Prostate gland (tissue), 2 donors: ENCODE data around the gene PIK3CD. TPM values are rescaled to one million over a fixed set of nuclear protein-coding genes. Genes with fewer than 3 reads are reported as not detected.
"Not testable (repeated sequence)": the region's sequence is repeated elsewhere in the genome, so short reads cannot be mapped to it uniquely, and the experiment has no call there.

Experiments used
- DNase-seq: peaks from one replicate; pipeline ENCODE4 v3.0.0-alpha.2; 2019; ENCODE audit warnings: low spot score
- H3K27ac ChIP-seq, 2 donors: fragments of 200-600 bp; sonication (generic); 2 replicates each; pipeline ENCODE4 v1.5.1; 2017 to 2019
- H3K27me3 ChIP-seq: fragments of 200-600 bp; sonication (generic); replicated peaks from 2 replicates; pipeline ENCODE4 v1.5.1; 2019; ENCODE audit not compliant: insufficient read depth
- H3K36me3 ChIP-seq, 2 donors: fragments of 200-600 bp; sonication (generic); 1 replicate in 1 of 2; 2 replicates in 1 of 2; pipeline versions ENCODE4 v1.5.1 to v1.8.1; 2017 to 2019
- H3K4me1 ChIP-seq: fragments of 200-600 bp; sonication (generic); replicated peaks from 2 replicates; pipeline ENCODE4 v1.5.1; 2019
- H3K4me3 ChIP-seq, 2 donors: fragments of 200-600 bp; sonication (generic); 2 replicates each; pipeline ENCODE4 v1.5.1; 2017 to 2019
- H3K9me3 ChIP-seq: fragments of 200-600 bp; sonication (generic); 2 replicates; pipeline ENCODE4 v1.5.1; 2017
- POLR2A ChIP-seq: fragments of 450-650 bp; IDR thresholded peaks from one replicate; pipeline ENCODE4 v1.6.1; 2016; ENCODE audit warnings: antibody characterized with exemption, mild to moderate bottlenecking
- POLR2AphosphoS5 ChIP-seq: sonication (generic); formaldehyde crosslinking; IDR thresholded peaks from one replicate; pipeline ENCODE4 v1.6.1; 2017; ENCODE audit warnings: antibody characterized with exemption
- WGBS: methylation state at CpG from one replicate; pipeline ENCODE4 v1.1.5; 2018; 5-methylcytosine and 5-hydroxymethylcytosine counted together
- intact Hi-C: fragments of 100-400 bp; cut with DNase I; formaldehyde crosslinking; loops from one replicate; pipeline ENCODE4 v1.14.2; 2022
- total RNA-seq, 2 donors: library from RNA; depleted of rRNA; stranded (reverse); fragments of >200 nt; gene quantifications; one replicate each; pipeline ENCODE4 v1.1.0, GENCODE V29; 2016
- TF ChIP-seq, protein P1 (sequence below), 4 experiments: fragments of 200-600 bp in 2 of 4; fragments of 450-650 bp in 2 of 4; sonication (generic) in 2 of 4; IDR thresholded peaks; 1 replicate in 3 of 4; 2 replicates in 1 of 4; pipeline ENCODE4 v1.5.1; 2016 to 2019; ENCODE audit warnings: antibody characterized with exemption in 4 of 4, mild to moderate bottlenecking in 2 of 4, moderate library complexity in 2 of 4

PIK3CD gene
- total RNA-seq, 2 donors from 2014 or later, result 5.3 to 12.9 TPM

DNA sequence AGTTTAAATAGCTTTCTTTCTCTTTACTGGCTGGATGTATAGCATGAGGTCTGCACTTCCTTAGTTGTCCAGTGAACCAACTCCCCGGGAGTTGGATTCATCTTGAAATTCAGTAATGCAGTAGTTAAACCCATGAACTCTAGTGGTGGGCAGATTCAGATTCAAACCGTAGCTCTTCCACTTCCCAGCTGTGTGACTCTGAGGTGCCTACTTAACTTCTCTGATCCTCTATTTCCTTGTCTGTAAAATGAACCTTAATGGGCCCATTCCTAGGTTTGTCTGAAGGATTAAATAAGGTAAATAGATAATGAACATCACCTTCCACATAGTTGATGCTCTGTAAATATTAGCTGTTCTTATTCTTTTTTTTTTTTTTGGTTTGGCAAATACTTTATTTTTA, 16.5 kb downstream of the PIK3CD start:
- H3K27me3 ChIP-seq, result no peaks in the 10 kb centered on the region
- DNase-seq, result no peak
- no peaks in the 10 kb centered on the region for H3K36me3 ChIP-seq
- no peaks in the 10 kb centered on the region for H3K4me1 ChIP-seq
- no peaks in the 10 kb centered on the region for H3K9me3 ChIP-seq
- no peak overlapping the region for H3K4me3 ChIP-seq
- WGBS, result 53% methylated on average over 2 of the region's 2 CpGs
- TF ChIP-seq, protein P1, sequence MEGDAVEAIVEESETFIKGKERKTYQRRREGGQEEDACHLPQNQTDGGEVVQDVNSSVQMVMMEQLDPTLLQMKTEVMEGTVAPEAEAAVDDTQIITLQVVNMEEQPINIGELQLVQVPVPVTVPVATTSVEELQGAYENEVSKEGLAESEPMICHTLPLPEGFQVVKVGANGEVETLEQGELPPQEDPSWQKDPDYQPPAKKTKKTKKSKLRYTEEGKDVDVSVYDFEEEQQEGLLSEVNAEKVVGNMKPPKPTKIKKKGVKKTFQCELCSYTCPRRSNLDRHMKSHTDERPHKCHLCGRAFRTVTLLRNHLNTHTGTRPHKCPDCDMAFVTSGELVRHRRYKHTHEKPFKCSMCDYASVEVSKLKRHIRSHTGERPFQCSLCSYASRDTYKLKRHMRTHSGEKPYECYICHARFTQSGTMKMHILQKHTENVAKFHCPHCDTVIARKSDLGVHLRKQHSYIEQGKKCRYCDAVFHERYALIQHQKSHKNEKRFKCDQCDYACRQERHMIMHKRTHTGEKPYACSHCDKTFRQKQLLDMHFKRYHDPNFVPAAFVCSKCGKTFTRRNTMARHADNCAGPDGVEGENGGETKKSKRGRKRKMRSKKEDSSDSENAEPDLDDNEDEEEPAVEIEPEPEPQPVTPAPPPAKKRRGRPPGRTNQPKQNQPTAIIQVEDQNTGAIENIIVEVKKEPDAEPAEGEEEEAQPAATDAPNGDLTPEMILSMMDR (IDR thresholded peaks at IDR 0.05), result no peak
- TF ChIP-seq POLR2AphosphoS5, result no peak
- no peak for TF ChIP-seq POLR2A
- intact Hi-C loops, result no loop called here
- no peak overlapping the region for H3K27ac ChIP-seq

DNA sequence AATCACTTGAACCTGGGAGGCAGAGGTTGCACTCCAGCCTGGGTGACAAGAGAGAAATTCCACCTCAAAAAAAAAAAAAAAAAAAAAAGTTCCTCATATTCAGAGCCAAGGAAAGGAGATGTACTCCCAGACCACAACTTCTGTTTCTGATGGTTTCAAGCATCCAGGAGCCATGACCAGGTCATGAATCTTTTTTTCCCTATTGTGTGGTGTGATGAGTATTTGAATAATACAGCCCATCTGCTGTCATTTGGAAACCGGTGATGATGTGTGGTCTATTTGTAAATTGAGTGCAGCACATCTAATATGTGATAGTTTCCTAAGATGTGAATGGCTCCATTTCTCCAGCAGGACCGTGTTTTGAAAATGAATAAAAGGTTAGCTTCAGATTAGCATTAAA, 18.6 kb downstream of the PIK3CD start:
- Histone ChIP-seq H3K9me3 (no peaks in the 10 kb centered on the region), H3K27me3 (no peaks in the 10 kb centered on the region), H3K4me3 (no peak overlapping the region), H3K36me3 (no peaks in the 10 kb centered on the region), H3K27ac (no peak overlapping the region), H3K4me1 (no peaks in the 10 kb centered on the region)
- TF ChIP-seq, protein P1 (IDR thresholded peaks at IDR 0.05), result no peak
- TF ChIP-seq POLR2A (no peak), POLR2AphosphoS5 (no peak)
- intact Hi-C loops, result no loop called here
- DNase-seq, result no peak
- 88% methylated on average over 2 of the region's 2 CpGs for WGBS

DNA sequence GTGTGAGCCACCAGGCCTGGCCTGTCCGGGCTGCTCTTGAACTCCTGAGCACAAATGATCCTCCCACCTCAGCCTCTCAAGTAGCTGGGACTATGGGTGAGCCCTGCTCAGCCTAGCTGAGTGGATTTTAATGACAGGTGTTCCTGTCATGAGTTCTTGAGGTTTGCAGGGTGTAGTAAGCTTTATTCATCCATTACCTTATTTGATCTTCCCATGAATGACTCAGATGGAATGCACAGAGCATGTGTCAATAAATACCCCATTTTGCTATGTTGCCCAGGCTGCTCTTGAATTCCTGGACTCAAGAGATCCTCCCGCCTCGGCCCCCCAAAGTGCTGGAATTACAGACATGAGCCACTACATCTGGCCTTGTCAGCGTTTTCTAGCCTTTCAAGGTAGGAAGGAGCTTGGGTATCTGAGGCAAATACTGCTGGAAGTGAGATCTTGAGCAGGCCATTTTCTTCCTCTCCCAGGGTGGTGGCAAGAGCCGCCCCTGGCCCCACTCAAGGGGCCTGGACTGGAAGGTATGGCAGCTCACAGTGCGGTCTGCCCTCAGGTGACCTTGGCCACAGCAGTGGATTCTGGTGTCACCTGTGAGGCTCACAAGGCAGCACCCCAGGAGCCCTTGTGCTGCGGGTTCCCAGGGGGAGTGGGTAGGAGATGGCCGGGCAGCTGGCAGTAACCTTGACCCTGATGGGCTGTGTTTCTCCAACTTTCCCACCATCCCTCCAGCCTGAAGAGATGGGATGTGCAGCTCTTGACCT, 20.0 kb downstream of the PIK3CD start:
- DNase-seq, result no peak
- H3K4me1 ChIP-seq, result no peaks in the 10 kb centered on the region
- no peaks in the 10 kb centered on the region for H3K36me3 ChIP-seq
- no peaks in the 10 kb centered on the region for H3K27me3 ChIP-seq
- intact Hi-C loops, result no loop called here
- no peak overlapping the region for H3K4me3 ChIP-seq
- no peaks in the 10 kb centered on the region for H3K9me3 ChIP-seq
- WGBS, result 79% methylated on average over 8 of the region's 8 CpGs
- TF ChIP-seq, protein P1 (IDR thresholded peaks at IDR 0.05), result no peak
- TF ChIP-seq POLR2AphosphoS5 (no peak), POLR2A (no peak)
- H3K27ac ChIP-seq, result no peak overlapping the region

DNA sequence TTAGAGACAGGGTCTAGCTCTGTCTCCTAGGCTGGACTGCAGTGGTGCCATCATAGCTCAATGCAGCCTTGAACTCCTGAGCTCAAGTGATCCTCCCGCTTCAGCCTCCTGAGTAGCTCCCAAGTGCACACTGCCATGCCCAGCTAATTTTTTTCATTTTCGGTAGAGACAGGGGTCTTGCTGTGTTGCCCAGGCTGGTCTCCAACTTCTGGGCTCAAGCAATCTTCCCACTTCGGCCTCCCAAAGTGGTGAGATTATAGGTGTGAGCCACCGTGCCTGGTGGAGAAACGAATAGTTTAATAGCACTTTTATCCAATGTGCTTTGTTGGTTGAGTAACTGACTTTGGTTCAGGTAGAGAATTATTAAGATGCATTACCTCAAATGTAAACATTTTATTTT, 20.9 kb downstream of the PIK3CD start:
- Histone ChIP-seq H3K27me3 (no peaks in the 10 kb centered on the region), H3K36me3 (no peaks in the 10 kb centered on the region), H3K9me3 (no peaks in the 10 kb centered on the region), H3K4me1 (no peaks in the 10 kb centered on the region), H3K27ac (no peak overlapping the region), H3K4me3 (no peak overlapping the region)
- DNase-seq, result no peak
- WGBS, result 96% methylated on average over 5 of the region's 5 CpGs
- intact Hi-C loops, result no loop called here
- no peak for TF ChIP-seq POLR2AphosphoS5
- TF ChIP-seq POLR2A, result no peak
- TF ChIP-seq, protein P1 (IDR thresholded peaks at IDR 0.05), result no peak

DNA sequence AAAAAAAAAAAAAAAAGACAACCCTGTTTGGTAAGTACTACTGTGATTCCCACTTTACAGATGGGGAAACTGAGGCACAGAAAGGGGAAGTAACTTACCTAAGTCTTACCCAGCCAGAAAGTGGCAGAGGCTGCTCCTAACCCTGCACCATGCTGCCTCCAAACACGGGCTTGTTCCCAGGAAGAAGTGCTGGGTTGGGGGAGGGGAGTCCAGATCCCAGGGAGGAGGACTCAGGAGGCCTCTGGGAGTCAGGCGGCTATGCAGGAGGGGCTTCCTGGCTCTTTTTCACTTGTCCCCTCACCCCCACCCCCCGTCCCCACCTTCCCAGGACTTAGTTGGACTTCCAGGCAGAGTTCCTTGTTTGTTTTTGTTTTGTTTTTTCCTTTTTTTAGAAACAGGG, 23.9 kb downstream of the PIK3CD start:
- DNase-seq, result no peak
- no peaks in the 10 kb centered on the region for H3K4me1 ChIP-seq
- H3K36me3 ChIP-seq, result no peaks in the 10 kb centered on the region
- intact Hi-C loops, result no loop called here
- no peak overlapping the region for H3K27ac ChIP-seq
- TF ChIP-seq POLR2AphosphoS5, result no peak
- TF ChIP-seq POLR2A, result no peak
- TF ChIP-seq, protein P1 (IDR thresholded peaks at IDR 0.05), result no peak
- H3K4me3 ChIP-seq, result no peak overlapping the region
- H3K9me3 ChIP-seq, result no peaks in the 10 kb centered on the region
- H3K27me3 ChIP-seq, result no peaks in the 10 kb centered on the region
- 79% methylated on average over 3 of the region's 3 CpGs for WGBS

DNA sequence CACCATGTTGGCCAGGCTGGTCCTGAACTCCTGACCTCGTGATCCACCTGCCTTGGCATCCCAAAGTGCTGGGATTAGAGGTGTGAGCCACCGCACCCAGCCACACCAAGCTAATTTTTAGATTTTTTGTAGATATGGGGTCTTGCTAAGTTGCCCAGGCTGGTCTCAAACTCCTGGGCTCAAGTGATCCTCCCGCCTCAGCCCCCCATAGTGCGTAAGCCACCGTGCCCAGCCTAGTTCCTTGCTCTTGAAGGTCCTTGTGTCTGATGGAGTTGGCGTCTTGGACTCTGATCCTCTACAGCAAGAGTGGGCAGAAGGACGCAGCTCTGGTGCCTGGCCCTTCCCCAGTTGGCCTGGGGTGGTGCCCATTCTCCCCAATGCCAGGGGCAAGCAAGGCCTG, 24.6 kb downstream of the PIK3CD start:
- H3K36me3 ChIP-seq, H3K4me3 ChIP-seq, H3K27ac ChIP-seq, H3K27me3 ChIP-seq, intact Hi-C loops, H3K4me1 ChIP-seq, DNase-seq, H3K9me3 ChIP-seq: not testable (repeated sequence)
- 97% methylated on average over 7 of the region's 7 CpGs for WGBS
